HG02973 (cell line): ENCODE results near the gene KLHL35.
"Not testable (repeated sequence)": the region's sequence is repeated elsewhere in the genome, so short reads cannot be mapped to it uniquely, and the experiment has no call there.

Source experiments
- ATAC-seq: cut with Tn5 transposase; IDR thresholded peaks from one replicate; pipeline ENCODE4 v1.9.1; 2021; ENCODE audit warnings: moderate library complexity; ENCODE audit not compliant: unreplicated experiment

Gene KLHL35

DNA sequence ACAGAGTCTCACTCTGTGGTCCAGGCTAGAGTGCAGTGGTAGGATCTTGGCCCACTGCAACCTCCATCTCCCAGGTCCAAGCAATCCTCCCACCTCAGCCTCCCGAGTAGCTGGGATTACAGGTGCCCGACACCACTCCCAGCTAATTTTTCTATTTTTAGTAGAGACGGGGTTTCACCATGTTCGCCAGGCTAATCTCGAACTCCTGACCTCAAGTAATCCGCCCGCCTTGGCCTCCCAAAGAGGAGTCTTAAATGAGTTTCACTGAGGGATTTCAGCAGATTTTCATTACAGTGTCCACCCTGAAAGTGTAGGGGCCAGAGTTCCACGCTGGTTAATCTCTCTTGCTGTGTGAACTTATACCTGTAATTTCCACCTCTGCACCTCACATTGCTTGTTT, 34.1 kb downstream of the KLHL35 start:
- no peak for ATAC-seq

DNA sequence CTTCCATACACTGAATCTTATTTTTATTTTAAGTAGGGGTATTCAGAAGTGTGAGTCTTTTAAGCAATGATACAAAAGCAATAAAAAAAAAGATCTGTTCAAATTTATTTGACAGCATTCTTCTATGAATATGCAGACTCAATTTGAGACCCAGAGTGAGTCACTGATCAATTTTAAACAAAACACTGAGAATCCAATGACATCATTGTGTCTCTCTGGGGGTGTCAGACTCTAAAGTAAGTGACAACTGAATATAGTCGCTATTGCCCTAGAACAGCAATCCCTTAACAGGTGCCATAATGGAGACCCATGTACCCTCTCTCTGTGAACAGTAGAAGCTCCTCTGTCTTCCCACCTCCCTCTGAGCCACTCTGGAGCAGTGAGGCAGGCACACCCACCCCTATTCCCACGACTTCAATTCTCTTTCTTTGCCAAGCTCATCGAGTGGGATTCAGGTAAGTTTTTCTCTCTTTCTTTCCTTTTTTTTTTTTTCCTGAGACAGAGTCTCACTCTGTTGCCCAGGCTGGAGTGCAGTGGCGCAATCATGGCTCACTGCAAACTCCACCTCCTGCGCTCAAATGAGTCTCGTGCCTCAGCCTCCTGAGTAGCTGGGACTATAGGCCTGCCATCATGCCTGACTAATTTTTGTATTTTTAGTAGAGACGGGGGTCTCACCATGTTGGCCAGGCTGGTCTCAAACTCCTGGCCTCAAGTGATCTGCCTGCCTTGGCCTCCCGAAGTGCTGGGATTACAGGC, 38.7 kb downstream of the KLHL35 start:
- ATAC-seq = no peak

DNA sequence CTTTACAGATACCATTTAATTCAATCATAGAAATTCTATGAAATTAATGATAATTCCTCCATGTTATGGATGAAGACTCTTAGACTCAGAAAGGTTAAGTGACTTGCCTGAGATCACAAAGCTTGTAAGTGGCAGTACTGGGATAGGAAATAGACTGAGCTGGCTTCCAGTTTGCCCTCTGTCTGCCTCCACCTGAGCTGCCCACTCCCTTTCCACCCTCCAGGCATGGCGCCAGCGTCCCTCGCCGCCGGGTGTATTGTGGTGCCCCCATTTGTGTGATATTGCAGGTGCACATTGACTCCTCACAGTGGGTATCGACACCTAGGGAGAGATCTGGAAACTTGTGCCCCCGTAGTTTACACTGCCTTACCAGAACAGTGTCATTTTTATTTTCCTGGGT, 43.1 kb downstream of the KLHL35 start:
- no peak for ATAC-seq

DNA sequence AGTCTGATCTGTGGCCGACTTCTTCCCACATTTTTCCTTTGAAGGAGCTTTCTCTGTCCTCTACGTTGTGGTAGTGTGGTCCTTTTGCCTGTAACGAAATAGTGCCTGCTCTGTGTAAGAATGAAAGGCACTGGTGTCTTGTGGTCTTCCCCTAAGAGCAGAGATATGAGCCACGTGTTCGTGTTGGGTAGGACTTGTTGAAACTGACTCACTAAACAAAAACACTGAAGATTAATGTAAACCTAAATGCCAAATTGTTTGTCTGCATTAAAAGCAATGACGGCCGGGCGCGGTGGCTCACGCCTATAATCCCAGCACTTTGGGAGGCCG, 43.8 kb downstream of the KLHL35 start:
- no peak for ATAC-seq

- ATAC-seq = no peak
Measured at GRCh38 chr11:75388386-75389275, 44.4 kb downstream of the KLHL35 start.

DNA sequence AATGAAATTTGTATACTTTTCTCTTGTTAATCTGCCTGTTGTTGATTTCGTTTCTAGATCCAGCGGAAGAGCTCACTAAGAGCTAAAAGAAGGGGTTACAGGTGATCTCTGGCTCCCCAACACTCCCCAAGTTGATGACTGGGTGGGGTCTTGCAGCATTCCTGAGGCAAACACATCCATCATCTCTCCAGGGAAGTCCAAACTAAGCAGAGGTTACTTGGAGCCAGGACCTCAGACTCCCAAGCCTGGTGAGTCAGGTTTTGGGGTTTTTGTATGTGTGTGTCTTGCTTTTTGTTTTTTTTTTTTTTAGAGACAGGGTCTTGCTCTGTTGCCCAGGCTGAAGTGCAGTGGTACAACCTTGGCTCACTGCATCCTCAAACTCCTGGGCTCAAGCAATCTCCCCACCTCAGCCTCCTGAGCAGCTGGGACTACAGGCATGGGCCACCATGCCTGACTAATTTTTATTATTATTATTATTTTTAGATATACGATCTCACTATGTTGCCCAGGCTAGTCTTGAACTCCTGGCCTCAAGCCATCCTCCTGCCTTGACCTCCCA, 45.2 kb downstream of the KLHL35 start:
- ATAC-seq = no peak

- no peak for ATAC-seq
Measured at GRCh38 chr11:75386942-75387630, 45.9 kb downstream of the KLHL35 start.

- no peak for ATAC-seq
Measured at GRCh38 chr11:75384438-75385080, 48.4 kb downstream of the KLHL35 start.

GRCh38 chr11:75383246-75383645, 49.8 kb downstream of the KLHL35 start:
- no peak for ATAC-seq

- no peak for ATAC-seq
Measured at GRCh38 chr11:75380716-75381420, 52.1 kb downstream of the KLHL35 start.

- ATAC-seq = no peak
Measured at GRCh38 chr11:75380245-75380644, 52.8 kb downstream of the KLHL35 start.

- ATAC-seq = not testable (repeated sequence)
Measured at GRCh38 chr11:75378776-75379175, 54.2 kb downstream of the KLHL35 start.

DNA sequence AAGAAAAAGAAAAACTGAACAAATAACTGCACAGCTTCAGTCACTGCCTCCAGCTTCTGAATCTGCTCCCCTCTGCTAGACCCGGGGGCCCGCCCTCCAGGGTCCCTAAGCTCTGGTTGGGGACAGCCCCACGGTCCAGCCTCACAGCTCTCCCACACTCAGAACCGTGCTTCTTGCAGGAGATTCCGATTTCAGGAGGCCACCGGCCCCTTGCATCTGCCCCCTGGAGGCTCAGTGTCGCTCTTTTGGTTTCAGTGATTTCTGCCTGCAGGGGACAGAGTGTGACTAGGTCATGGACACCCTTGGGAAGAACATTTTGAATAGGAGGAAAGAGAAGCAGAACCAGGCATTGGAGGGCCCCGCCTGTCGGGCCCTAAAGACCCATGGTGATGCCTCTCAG, 56.8 kb downstream of the KLHL35 start:
- no peak for ATAC-seq

DNA sequence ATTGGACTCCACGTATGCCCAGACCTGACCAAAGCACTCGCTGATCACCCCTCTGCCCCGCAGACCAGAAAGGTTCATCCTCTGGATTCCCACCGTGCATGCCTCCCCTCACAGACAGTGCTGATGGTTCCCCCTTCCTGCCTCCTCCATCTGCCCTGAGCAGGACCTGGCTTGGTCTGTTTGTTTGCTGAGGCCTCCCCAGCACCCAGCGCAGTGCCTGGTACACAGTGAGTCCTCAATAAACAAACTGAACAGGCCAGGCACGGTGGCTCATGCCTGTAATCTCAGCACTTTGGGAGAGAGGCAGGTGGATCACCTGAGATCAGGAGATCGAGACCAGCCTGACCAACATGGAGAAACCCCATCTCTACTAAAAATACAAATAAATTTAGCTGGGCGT, 57.4 kb downstream of the KLHL35 start:
- no peak for ATAC-seq

- no peak for ATAC-seq
Measured at GRCh38 chr11:75374646-75375045, 58.4 kb downstream of the KLHL35 start.

DNA sequence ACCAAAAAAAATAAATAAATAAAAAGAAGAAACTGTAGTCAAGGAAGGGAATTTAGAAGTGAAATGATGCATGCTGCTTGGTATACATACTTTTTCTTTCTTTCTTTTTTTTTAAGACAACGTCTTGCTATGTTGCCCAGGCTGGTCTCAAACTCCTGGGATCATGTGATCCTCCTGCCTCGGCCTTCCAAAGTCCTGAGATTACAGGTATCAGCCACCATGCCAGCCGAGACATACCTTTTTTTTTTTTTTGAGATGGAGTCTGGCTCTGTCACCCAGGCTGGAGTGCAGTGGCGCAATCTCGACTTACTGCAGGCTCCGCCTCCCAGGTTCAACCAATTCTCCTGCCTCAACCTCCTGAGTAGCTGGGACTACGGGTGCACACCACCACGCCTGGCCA, 59.8 kb downstream of the KLHL35 start:
- ATAC-seq = no peak
